WI38 (cell line): ENCODE data around the gene RAF1.
"Not testable (repeated sequence)": the region's sequence is repeated elsewhere in the genome, so short reads cannot be mapped to it uniquely, and the experiment has no call there.

ENCODE experiments used
- H3K4me3 ChIP-seq: 2 replicates; pipeline ENCODE4 v1.5.1; 2011; ENCODE audit warnings: low read depth, mild to moderate bottlenecking, control low read depth, low read length
- CTCF ChIP-seq: IDR thresholded peaks from 2 replicates; pipeline ENCODE4 v1.5.1; 2012; ENCODE audit warnings: low read depth, mild to moderate bottlenecking, control low read depth, low read length

Gene RAF1

DNA sequence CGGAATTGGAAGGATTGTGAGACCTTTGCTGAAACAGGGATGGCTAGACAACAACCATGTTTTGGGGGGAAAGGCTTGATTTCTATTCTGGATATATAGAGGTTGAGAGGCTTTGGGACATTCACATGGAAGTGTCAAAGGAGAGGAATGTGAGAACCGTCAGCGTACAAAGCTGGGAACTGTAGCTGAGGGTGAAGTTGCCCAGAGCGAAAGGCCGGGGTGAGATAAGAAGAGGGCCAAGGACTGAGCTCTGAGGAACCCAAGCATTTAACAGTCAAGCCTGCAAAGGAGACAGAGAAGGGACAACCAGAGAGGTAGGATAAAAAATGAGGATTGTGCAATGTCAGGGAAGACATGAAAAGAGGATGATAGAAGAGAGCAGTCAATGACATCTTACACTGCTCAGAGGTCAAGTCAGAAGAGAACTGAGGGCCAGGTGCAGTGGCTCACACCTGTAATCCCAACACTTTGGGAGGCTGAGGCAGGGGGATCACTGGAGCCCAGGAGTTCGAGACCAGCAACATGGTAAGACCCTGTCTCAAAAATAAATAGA is 41.5 kb upstream of the RAF1 start:
- H3K4me3 ChIP-seq, result no peak overlapping the region
- no peak for TF ChIP-seq CTCF

DNA sequence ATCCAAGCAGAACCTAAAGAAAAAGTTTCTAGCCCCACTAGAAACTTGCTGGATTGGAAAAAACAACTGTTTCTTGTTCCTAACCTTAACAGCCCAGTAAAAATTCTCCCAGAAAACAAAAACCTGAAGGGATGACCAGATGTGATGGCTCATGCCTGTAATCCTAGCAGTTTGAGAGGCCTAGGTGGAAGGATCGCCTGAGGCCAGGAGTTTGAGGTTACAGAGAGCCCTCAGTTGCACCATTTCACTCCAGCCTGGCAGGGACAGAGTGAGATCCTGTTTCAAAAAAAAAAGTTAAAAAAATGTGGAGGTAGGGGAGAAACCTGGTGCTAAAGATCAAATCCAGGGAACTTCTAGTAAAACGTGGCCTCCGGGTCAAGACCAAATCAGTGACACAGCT is 38.6 kb upstream of the RAF1 start:
- TF ChIP-seq CTCF, result no peak
- H3K4me3 ChIP-seq, result no peak overlapping the region

GRCh38 chr3:12701601-12702000 is 37.7 kb upstream of the RAF1 start:
- not testable (repeated sequence) for H3K4me3 ChIP-seq

GRCh38 chr3:12700800-12701199 is 36.9 kb upstream of the RAF1 start:
- no peak for TF ChIP-seq CTCF
- no peak overlapping the region for H3K4me3 ChIP-seq

DNA sequence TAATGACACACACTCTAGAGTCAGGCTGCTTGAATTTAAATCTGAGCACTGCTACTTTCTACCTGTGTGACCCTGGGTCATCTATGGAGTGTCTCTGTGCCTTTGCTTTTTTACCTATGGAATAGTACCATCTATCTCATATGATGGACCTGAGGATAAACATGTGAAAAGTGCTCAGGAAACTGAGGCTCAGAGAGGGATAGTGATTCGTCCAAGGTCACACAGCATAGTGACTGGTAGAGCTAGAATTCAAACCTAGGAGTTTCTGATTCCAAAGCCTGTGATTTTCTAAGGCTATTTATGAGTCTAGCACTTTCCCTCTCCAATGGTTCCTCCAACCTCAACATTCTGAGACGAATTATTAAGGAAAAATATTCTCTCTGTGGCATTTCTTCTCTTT is 32.0 kb upstream of the RAF1 start:
- H3K4me3 ChIP-seq, result no peak overlapping the region
- no peak for TF ChIP-seq CTCF

- no peak overlapping the region for H3K4me3 ChIP-seq
- TF ChIP-seq CTCF, result no peak
Observed at GRCh38 chr3:12695112-12695511, 31.2 kb upstream of the RAF1 start.

DNA sequence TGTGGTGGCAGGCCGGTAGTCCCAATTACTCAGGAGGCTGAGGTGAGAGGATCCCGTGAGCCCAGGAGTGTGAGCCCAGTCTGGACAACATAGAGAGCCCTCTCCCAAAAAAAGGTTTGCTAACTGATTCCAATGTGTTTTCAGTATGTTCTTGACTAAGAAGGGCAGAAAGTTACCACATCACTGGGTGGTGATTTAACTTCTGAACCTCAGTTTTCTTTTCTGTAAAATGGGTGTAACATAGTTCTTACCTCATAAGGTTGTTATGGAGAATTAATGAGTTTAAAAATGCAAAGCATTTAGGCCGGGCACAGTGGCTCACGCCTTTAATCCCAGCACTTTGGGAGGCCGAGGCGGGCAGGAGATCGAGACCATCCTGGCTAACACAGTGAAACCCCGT is 28.5 kb upstream of the RAF1 start:
- no peak for TF ChIP-seq CTCF
- no peak overlapping the region for H3K4me3 ChIP-seq

- no peak for TF ChIP-seq CTCF
- H3K4me3 ChIP-seq, result no peak overlapping the region
Observed at GRCh38 chr3:12689997-12690711, 26.2 kb upstream of the RAF1 start.
